Breast epithelium (tissue), 3 donors: Measurements from ENCODE around the gene TAF7.

Experiments used
- CTCF ChIP-seq, 3 donors: fragments of 450-650 bp; IDR thresholded peaks; one replicate each; pipeline ENCODE4 v1.5.1; 2016 to 2017; ENCODE audit warnings: antibody characterized with exemption in 3 of 3, mild to moderate bottlenecking in 3 of 3, moderate library complexity in 3 of 3
- POLR2A ChIP-seq: fragments of 450-650 bp; IDR thresholded peaks from one replicate; pipeline ENCODE4 v1.6.1; 2016; ENCODE audit warnings: antibody characterized with exemption, mild to moderate bottlenecking, moderate library complexity
- POLR2AphosphoS5 ChIP-seq, 3 donors: sonication (generic); formaldehyde crosslinking; IDR thresholded peaks; one replicate each; pipeline ENCODE4 v1.6.1; 2017; ENCODE audit warnings: antibody characterized with exemption in 3 of 3

- TF ChIP-seq POLR2A (no peak), CTCF (IDR thresholded peaks at IDR 0.05) (no peak), POLR2AphosphoS5 (IDR thresholded peaks at IDR 0.05) (no peak)
Observed at GRCh38 chr5:141330299-141331080, 9.9 kb upstream of the TAF7 start, which contains the start of gene PCDHGA1.
